Left lobe of liver (tissue), 2 donors: Measurements from ENCODE around the gene NADK2. TPM values are rescaled to one million over a fixed set of nuclear protein-coding genes. Genes with fewer than 3 reads are reported as not detected.
"Not testable (repeated sequence)": the region's sequence is repeated elsewhere in the genome, so short reads cannot be mapped to it uniquely, and the experiment has no call there.

Source experiments
- ATAC-seq: fragments of 200-7000 bp; cut with Tn5 transposase; one replicate; pipeline ENCODE4 v1.9.1; 2020; ENCODE audit warnings: mild to moderate bottlenecking, moderate library complexity
- DNase-seq: peaks from one replicate; pipeline ENCODE4 v3.0.0-alpha.2; 2020; ENCODE audit warnings: low spot score
- total RNA-seq: library from RNA; stranded (reverse); gene quantifications from one replicate; pipeline ENCODE4 v1.2.1, GENCODE V29; 2021
- donor health status: DM: no; HTN: no; CAD: no; lungs with moderate emphysema.
- donor health status: DM: no; HTN: yes; CAD: no.

Gene NADK2
- total RNA-seq: 185 TPM

GRCh38 chr5:36241631-36242533 is at the start of gene NADK2:
Gene NADK2 (minus strand): TSS chr5:36241925. CDS start chr5:36241798, 127 bp downstream.
- ATAC-seq (peak; percentile 77), DNase-seq (peak; percentile 99)

GRCh38 chr5:36285837-36286615 is 44.3 kb upstream of the NADK2 start:
- ATAC-seq (no peak), DNase-seq (no peak)

GRCh38 chr5:36283775-36284174 is 42.0 kb upstream of the NADK2 start:
- not testable (repeated sequence) for ATAC-seq

GRCh38 chr5:36281626-36282025 is 39.9 kb upstream of the NADK2 start:
- no peak for ATAC-seq
- DNase-seq: no peak

More at GRCh38 chr5:36283775-36284174, 42.0 kb upstream of the NADK2 start:
- not testable (repeated sequence) for DNase-seq

GRCh38 chr5:36279054-36279698 is 37.5 kb upstream of the NADK2 start:
- DNase-seq (no peak), ATAC-seq (no peak)

GRCh38 chr5:36277521-36278176 is 35.9 kb upstream of the NADK2 start:
- DNase-seq (no peak), ATAC-seq (no peak)

GRCh38 chr5:36276864-36277263 is 35.1 kb upstream of the NADK2 start:
- DNase-seq (peak; percentile 63), ATAC-seq (peak; percentile 88)

- peak; percentile 58 for DNase-seq
- peak; percentile 77 for ATAC-seq
Observed at GRCh38 chr5:36273809-36274526, 32.2 kb upstream of the NADK2 start.

GRCh38 chr5:36272136-36272690 is 30.5 kb upstream of the NADK2 start:
- no peak for ATAC-seq
- DNase-seq: no peak

GRCh38 chr5:36270876-36271575 is 29.3 kb upstream of the NADK2 start:
- ATAC-seq: peak; percentile 21

GRCh38 chr5:36270175-36270574 is 28.4 kb upstream of the NADK2 start:
- ATAC-seq: no peak

More at GRCh38 chr5:36270876-36271575, 29.3 kb upstream of the NADK2 start:
- DNase-seq: no peak

GRCh38 chr5:36269478-36269877 is 27.8 kb upstream of the NADK2 start:
- DNase-seq (no peak), ATAC-seq (no peak)

More at GRCh38 chr5:36270175-36270574, 28.4 kb upstream of the NADK2 start:
- DNase-seq: no peak

- ATAC-seq (no peak), DNase-seq (no peak)
Observed at GRCh38 chr5:36267905-36268304, 26.2 kb upstream of the NADK2 start.

GRCh38 chr5:36264202-36264760 is 22.6 kb upstream of the NADK2 start:
- ATAC-seq (peak; percentile 50), DNase-seq (no peak)

- ATAC-seq: no peak
Observed at GRCh38 chr5:36261186-36261585, 19.5 kb upstream of the NADK2 start.

GRCh38 chr5:36253575-36253974 is 11.8 kb upstream of the NADK2 start:
- ATAC-seq (no peak), DNase-seq (no peak)

More at GRCh38 chr5:36261186-36261585, 19.5 kb upstream of the NADK2 start:
- no peak for DNase-seq

GRCh38 chr5:36252722-36253365 is 11.1 kb upstream of the NADK2 start:
- DNase-seq (no peak), ATAC-seq (peak; percentile 85)

GRCh38 chr5:36251218-36251617 is 9.5 kb upstream of the NADK2 start:
- ATAC-seq (no peak), DNase-seq (no peak)
